Right renal pelvis (tissue), 4 donors: ENCODE results near the gene NMRK2. TPM values are rescaled to one million over a fixed set of nuclear protein-coding genes. Genes with fewer than 3 reads are reported as not detected.
"Not testable (repeated sequence)": the region's sequence is repeated elsewhere in the genome, so short reads cannot be mapped to it uniquely, and the experiment has no call there.

Source experiments
- DNase-seq, 4 donors: peaks; one replicate each; pipeline ENCODE4 v3.0.0-alpha.2; 2013; ENCODE audit warnings: low read depth in 4 of 4, low spot score in 3 of 4, missing footprints in 1 of 4
- polyA plus RNA-seq, 4 donors: library from polyadenylated mRNA; unstranded; fragments of 120-200 nt; gene quantifications; one replicate each; pipeline ENCODE4 v1.2.1, GENCODE V29; 2013; ENCODE audit not compliant: insufficient read length in 4 of 4

NMRK2 gene
- polyA plus RNA-seq, 4 donors, result 0.39 to 0.59 TPM; not detected in 2

GRCh38 chr19:3963458-3964255 is 30.8 kb downstream of the NMRK2 start:
- DNase-seq, result no peak

GRCh38 chr19:3964256-3965194 is 31.7 kb downstream of the NMRK2 start:
- DNase-seq, result no peak

- DNase-seq, result no peak
Observed at GRCh38 chr19:3966051-3967017, 33.5 kb downstream of the NMRK2 start.

GRCh38 chr19:3967983-3968382 is 35.1 kb downstream of the NMRK2 start:
- DNase-seq, result not testable (repeated sequence)

GRCh38 chr19:3968556-3969434 is 35.9 kb downstream of the NMRK2 start:
- DNase-seq, result peak; percentile 55 to 86 (median 84)

GRCh38 chr19:3969435-3970312 is 36.8 kb downstream of the NMRK2 start:
- no peak for DNase-seq

GRCh38 chr19:3970313-3970807 is 37.5 kb downstream of the NMRK2 start:
- DNase-seq, result no peak

- DNase-seq, result peak; percentile 89 to 95 (median 92)
Observed at GRCh38 chr19:3970808-3971598, 38.1 kb downstream of the NMRK2 start, which contains the start of gene DAPK3. DAPK3 (minus strand) TSS chr19:3971099; CDS start chr19:3969735, 1,364 bp downstream.

GRCh38 chr19:3975144-3975543 is 42.3 kb downstream of the NMRK2 start:
- no peak for DNase-seq

- DNase-seq, result no peak
Observed at GRCh38 chr19:3975637-3976087, 42.8 kb downstream of the NMRK2 start.

- DNase-seq, result no peak
Observed at GRCh38 chr19:3976495-3977241, 43.8 kb downstream of the NMRK2 start.

- DNase-seq, result no peak
Observed at GRCh38 chr19:3977242-3978143, 44.6 kb downstream of the NMRK2 start.

- no peak for DNase-seq
Observed at GRCh38 chr19:3978145-3978544, 45.3 kb downstream of the NMRK2 start.

- no peak for DNase-seq
Observed at GRCh38 chr19:3979289-3979673, 46.4 kb downstream of the NMRK2 start.

- no peak for DNase-seq
Observed at GRCh38 chr19:3979674-3980352, 46.9 kb downstream of the NMRK2 start.
